NCI-H1092 treated with DMSO at 0.1 percent for 48 hours (cell line): ENCODE measurements around the gene GALM.
"Not testable (repeated sequence)": the region's sequence is repeated elsewhere in the genome, so short reads cannot be mapped to it uniquely, and the experiment has no call there.

Source experiments
- DNase-seq: peaks from one replicate; lab custom pipeline; 2025; lab: John Stamatoyannopoulos, UW

The GALM gene

DNA sequence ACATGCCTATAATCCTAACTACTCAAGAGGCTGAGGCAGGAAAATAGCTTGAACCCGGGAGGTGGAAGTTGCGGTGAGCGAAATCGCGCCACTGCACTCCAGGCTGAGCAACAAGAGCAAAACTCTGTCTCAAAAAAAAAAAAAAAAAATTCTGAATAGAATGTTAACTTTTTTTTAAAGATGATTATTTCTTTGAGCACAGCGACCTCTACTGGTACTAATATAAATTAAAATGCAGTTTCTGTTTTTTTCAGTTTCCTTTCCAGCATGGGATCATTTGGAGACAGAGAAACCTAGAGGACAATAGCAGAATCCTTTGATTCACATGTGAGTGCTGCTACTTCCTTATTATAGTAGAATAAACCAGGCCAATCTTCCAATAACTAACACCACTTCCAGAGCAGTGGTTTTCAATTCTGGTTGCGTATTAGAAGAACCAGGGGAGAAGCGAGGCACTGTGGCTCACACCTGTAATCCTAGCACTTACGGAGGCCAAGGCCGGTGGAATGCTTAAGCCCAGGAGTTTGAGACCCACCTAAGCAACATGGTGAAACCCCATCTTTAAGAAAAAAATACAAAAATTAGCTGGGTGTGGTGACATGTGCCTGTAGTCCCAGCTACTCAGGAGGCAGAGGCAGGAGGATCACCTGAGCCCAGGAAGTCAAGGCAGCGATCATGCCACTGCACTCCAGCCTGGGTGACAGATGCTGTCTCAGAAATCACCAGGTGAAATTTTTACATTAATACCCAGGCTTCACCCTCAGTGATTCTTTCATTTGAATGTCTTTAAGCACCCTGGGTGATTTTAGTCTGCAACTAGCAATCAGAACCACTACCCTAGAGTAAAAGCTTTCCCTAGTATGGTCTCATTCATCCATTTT lies 75.2 kb downstream of the GALM start:
- peak; percentile 15 for DNase-seq

DNA sequence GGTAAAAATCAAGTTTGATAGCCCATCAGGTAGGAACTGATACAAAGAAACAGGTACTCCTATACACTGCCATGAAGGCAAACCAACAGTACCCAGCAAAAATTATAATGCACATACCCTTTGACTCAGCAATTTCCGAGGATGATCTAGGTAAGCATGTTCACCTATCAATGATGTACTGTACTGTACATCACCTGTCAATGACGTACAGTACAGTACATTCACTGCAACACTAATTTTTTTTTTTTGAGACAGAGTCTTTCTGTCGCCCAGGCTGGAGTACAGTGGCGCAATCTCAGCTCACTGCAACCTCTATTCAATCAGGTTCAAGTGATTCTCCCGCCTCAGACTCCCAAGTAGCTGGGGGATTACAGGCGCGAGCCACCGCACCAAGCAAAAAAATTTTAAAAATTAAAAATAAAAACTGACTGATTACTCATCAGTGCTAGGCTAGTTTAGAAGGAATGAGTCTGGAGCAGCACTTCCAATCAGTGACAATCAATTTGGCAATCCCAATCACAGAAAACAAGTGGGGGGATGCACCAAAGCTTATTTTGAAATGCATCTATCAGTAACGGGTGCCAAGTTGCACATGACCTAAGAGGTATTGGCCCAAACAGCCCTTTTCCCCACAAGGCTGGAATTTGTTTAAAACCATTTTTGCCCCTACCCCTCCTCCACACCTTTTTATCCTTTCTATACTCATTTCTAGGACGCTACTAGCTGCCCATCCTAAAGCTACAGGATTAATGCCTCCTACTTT lies 77.1 kb downstream of the GALM start:
- DNase-seq, result no peak

DNA sequence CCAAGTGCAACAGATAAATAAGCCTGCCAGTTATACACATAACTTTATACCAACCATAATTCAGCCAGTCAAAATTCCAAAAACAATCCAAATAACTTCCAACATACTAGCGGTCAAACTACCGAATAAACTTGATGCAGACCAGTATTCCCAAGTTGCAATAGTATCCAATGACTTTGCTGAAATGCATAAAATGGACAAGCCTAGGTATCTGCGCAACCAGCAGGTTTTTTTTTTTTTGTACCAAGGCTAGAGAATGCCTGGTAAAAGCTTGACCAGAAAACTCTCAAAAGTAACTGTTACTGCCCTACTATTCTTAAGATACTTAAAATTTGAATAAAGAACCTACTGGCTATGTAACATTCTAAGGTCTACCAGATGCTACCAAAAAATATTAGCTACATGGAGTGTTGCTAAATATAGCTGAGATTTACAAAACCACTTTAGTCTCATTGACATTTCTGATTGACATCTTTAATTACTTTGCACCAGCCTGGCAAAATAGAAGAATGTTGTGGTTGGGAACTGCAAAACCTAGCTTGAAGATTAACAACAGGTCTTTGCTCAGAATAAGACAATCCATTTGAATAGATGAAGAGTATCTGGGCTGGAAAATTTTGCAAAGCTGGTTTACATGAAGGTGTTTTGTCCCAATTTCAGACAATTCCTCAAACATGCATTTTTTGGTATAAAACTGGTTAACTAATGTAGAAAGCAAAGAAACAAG lies 77.9 kb downstream of the GALM start:
- no peak for DNase-seq

- DNase-seq, result no peak
Measured at GRCh38 chr2:38744399-38744780, 78.5 kb downstream of the GALM start.

DNA sequence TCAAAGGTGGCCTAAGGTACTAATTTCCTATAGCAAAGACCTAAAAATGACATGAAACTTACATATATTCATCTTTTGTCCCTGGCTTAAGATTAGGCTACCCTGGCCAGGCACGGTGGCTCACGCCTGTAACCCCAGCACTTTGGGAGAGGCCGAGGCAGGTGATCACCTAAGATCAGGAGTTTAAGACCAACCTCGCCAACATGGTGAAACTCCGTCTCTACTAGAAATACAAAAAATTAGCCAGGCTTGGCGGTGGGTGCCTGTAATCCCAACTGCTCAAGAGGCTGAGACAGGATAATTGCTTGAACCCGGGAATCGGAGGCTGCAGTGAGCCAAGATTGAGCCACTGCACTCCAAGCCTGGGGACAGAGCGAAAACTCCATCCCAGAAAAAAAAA lies 79.4 kb downstream of the GALM start:
- no peak for DNase-seq

DNA sequence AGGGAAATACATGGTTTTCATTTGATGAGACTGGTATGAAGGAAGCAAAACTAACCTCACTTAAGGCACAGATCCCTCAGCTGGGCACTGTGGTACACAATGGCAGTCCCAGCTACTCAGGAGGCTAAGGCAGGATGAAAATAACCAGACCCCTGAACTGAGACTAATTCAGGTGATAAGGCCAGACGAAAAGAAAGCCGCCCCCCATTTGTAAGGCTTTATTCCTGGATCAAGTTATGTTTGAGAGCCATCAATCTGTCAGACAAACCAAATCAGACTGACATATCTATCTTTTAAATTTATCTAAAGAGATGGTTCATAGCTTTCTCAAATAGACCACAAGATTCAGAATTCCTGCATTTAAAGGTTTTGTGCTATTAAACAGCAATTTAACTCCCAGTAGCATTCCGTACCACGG lies 81.1 kb downstream of the GALM start:
- no peak for DNase-seq

GRCh38 chr2:38747819-38748218 lies 81.9 kb downstream of the GALM start:
- DNase-seq, result no peak

DNA sequence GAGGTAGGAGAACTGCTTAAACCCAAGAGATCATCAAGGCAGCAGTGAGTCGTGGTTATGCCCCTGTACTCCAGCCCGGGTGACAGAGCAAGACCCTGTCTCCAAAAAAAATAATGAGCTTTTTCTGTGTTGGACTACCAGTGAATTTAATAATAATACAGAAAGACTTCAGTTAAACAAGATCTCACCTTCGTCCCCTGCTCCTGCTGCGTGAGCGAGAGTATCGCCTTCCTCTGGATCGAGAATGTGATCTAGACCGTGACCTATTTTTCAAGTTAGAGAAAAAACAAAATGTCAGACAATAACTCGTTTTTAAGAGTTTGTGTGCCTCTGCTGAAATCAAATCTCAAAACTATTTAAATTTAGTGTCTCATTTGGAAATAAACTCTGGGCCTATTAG lies 82.5 kb downstream of the GALM start:
- DNase-seq, result no peak

GRCh38 chr2:38748943-38749804 lies 83.3 kb downstream of the GALM start:
- DNase-seq, result no peak

DNA sequence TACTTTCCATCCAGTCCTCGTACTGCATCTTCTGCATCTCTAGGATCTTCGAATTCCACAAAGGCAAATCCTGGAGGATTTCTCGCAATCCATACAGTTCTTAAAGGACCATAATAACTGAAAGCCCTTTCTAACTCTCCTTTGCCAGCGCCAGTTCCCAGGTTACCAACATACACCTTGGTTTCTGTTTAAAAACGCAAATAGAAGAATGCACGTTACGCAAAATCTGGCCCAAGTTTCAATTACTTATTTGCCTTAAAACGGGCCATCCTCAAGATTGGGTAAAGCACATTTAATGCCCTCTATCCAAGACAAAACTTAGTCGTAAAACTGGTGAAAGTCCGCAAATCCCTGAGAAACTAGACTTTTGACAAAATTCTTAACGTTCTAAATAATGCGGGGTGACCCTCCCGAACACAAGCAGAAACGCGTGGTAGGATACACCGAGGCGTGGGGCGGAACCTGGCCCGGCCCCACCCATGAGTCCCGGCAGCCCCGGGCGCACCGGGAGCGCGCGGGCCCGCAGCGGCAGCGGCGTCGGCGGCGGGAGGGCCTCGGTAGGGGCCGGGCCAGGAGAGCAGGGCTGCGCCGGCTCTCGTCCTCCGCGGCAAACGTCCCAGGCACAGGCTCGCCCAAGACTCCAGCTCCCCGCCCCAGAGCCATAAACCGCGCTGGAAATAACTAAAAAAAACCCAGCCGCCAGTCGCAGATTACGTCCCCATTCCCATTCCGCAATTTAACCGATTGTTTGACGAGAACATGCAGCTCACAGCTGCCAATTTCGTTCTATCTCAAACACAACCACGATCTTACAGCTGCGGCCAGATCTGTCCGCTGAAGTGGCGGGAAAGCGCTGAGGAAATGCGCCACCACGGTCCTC lies 84.3 kb downstream of the GALM start:
- DNase-seq, result peak; percentile 18

- peak; percentile 96 for DNase-seq
Measured at GRCh38 chr2:38750891-38751595, 85.1 kb downstream of the GALM start, which contains the start of gene SRSF7. Gene SRSF7 (minus strand): TSS chr2:38751361. CDS start chr2:38751256, 105 bp downstream.

DNA sequence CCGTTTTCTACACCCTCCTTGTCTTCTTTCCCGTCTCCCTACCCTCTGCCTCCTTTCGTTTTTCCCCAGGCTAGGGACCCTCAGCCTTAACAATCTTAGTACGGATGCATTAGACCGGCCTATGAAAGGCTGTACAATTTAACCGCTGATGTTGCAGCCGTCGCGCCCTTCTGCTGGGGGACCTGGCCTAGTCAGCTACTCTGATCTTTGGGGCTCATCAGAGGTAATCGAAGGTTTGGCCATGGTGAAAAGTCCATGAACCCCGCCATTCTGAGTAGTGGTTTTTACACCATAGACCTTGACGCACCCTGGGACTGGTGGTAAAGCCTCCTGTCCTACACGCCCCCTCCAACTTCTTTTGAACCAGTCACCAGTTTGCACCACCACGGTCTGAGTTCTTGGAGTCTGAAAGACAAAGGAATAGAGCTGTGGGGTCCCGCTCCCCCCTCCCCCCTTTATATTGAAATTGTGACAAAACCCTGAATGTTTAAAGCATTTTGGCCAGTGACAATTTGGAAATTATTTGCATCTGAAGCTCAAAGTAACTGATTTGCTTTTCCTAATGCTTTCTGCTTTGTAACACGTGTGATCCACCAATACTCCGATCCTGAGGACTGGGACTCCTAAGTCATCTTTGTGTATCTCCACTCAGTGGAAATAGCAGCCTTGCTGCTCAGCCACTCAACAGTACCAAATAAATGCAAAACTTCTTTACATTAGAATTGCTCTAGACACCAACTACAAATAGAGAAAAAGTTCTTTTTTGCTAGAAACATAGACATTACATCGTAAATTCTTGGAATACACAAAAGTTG lies 85.9 kb downstream of the GALM start:
- DNase-seq, result no peak

- DNase-seq, result no peak
Measured at GRCh38 chr2:38754049-38754448, 88.1 kb downstream of the GALM start.

- no peak for DNase-seq
Measured at GRCh38 chr2:38754506-38754905, 88.6 kb downstream of the GALM start.

- not testable (repeated sequence) for DNase-seq
Measured at GRCh38 chr2:38755891-38756290, 90.0 kb downstream of the GALM start.

DNA sequence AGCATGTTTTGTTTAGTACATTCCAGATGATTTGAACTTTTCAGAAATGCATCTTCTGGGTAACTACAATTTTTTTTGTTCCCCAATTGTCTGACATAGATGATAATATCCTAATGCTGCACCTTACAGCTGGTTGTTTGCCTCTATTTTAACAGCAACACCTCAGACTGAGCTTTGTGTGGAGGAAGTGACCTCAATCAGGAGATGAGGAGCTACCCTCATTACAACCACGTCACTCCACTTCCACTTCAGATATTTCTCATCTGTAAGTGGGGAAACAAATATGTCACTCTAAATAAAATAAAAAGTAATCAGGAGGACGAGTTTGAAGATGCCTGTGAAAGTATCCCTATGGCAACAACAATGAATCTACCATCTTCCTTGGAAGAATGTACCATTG lies 97.3 kb downstream of the GALM start:
- DNase-seq, result no peak

DNA sequence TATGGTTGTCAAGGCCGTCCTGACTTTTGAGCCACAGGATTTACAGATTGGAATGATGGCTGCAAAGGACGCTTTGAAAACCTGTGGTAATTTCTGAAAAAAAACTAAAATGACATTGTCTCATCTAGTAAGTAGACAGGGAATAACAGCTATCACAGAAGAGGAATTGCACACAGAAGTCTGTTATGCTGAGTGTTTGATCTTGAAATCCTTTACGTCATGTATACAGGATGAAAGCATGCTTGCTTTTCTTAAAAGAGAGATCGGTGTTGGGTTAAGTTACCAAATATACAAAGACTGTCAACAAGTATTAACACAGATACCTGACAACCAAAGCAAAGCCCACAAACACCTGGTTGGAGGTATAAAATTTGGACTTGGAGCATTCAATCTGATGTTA lies 97.8 kb downstream of the GALM start:
- DNase-seq, result no peak

GRCh38 chr2:38765149-38765548 lies 99.2 kb downstream of the GALM start:
- no peak for DNase-seq

DNA sequence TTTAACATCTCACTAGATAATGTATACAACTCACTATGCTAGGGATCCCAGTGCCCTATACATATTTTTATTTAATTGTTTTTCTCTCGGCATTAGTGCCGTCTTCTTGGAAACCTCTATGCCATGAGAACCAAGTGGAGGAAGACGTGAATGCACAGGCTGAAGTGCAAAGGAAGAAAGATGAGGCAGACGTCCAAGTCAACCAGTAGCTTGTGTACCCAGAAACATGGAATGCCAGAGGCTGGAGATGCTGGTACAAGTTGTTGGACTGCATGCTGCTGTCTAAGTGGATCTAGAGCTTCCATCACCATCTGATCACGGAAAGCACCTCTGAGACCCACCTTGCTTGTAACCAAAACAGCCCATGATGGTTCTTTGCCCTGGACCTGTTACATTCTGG lies 99.6 kb downstream of the GALM start:
- DNase-seq, result no peak
